Activated T-helper 17 cell treated with anti-CD3 and anti-CD28 coated beads, Interleukin-2, amount 50 U/mL, for 72 hours (primary cell): ENCODE data around the gene OR8D2. TPM values are rescaled to one million over a fixed set of nuclear protein-coding genes. Genes with fewer than 3 reads are reported as not detected.
"Not testable (repeated sequence)": the region's sequence is repeated elsewhere in the genome, so short reads cannot be mapped to it uniquely, and the experiment has no call there.

Experiments
- ATAC-seq: fragments of 150-1000 bp; cut with Tn5 transposase; replicated peaks from 2 replicates; pipeline ENCODE4 v1.10.0; 2021; ENCODE audit warnings: mild to moderate bottlenecking, moderate library complexity
- H3K27ac Mint-ChIP-seq: one replicate; pipeline ENCODE4 v1.8.0; 2022; ENCODE audit warnings: mixed read lengths
- H3K27me3 Mint-ChIP-seq: one replicate; pipeline ENCODE4 v1.8.0; 2022; ENCODE audit warnings: mixed read lengths
- H3K36me3 Mint-ChIP-seq: one replicate; pipeline ENCODE4 v1.8.0; 2022; ENCODE audit warnings: low read depth, mild to moderate bottlenecking, mixed read lengths
- H3K4me1 Mint-ChIP-seq: one replicate; pipeline ENCODE4 v1.8.0; 2022; ENCODE audit warnings: mixed read lengths
- H3K4me3 Mint-ChIP-seq: one replicate; pipeline ENCODE4 v1.8.0; 2022; ENCODE audit warnings: mild to moderate bottlenecking, mixed read lengths
- H3K9me3 Mint-ChIP-seq: one replicate; pipeline ENCODE4 v1.8.0; 2022; ENCODE audit warnings: mixed read lengths
- total RNA-seq, 2 donors: library from RNA; stranded (reverse); gene quantifications; one replicate each; pipeline ENCODE4 v1.2.3, GENCODE V29; 2022

The OR8D2 gene
- total RNA-seq, 2 donors from 2014 or later: not detected

DNA sequence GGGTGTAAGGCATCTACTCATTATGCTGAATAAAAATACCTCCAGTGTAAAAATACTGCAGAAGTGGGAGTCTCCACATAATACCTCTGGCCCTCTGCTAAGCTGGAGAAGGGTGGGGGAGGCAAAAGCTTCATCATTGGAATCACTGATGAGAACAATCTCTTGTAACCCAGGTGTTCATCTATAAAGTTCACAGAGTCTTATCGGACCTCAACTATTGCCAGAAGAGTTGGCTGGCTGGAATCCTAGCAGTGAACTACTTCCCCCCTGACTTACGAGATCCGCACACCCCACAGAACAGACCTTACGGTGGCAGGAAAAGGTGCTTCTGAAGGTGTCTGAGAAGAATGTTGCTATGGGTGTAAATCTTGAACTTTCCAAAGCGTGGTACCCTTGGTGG lies 8.7 kb downstream of the OR8D2 start:
- ATAC-seq: no peak
- H3K27me3 Mint-ChIP-seq: peaks cover 6% of the 10 kb centered on the region
- H3K9me3 Mint-ChIP-seq: no peaks in the 10 kb centered on the region
- no peaks in the 10 kb centered on the region for H3K36me3 Mint-ChIP-seq
- H3K27ac Mint-ChIP-seq: no peak overlapping the region
- H3K4me3 Mint-ChIP-seq: no peak overlapping the region
- H3K4me1 Mint-ChIP-seq: no peaks in the 10 kb centered on the region

DNA sequence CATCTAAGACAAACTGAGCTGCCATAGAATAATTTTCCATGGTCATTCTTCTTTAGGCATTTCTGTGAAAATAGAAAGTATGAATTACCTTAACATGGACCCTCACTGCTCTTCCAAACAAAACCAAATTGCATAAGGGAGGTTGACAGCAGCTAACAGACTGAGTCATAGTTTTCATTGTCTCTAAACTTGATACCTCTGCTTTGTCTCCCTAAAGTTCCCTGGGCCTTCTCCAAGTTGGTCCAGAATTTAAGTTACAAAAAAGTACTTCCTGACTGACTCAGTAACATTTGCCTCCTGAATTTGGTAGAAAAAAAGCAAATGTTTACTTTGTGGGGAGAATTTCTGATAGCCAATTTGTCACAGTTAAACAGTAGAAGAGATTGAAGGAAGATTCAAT lies 9.3 kb downstream of the OR8D2 start:
- Mint-ChIP-seq H3K4me1 (no peaks in the 10 kb centered on the region), H3K9me3 (no peaks in the 10 kb centered on the region), H3K4me3 (no peak overlapping the region), H3K27ac (no peak overlapping the region), H3K27me3 (peaks cover 6% of the 10 kb centered on the region), H3K36me3 (no peaks in the 10 kb centered on the region)
- ATAC-seq: no peak

DNA sequence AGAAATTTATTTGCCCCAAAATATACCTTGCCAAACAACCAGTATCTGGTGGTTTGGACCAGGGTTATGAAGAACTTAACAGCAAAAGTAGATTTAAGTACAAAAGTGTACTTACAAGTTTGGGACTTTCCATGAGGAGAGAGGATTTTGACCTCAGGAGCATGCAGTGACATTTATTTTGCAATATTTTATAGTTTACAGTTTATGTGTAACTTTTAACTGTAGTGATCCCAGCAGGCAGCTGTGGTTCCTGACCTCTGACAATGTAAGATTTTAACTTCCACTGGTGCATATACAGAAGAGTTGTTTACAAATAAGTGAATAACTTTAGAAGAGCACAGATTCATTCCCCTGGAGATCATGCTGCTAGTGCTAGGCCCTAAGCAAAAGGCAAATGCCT lies 12.9 kb downstream of the OR8D2 start:
- Mint-ChIP-seq H3K4me3 (no peak overlapping the region), H3K27ac (no peak overlapping the region), H3K4me1 (no peaks in the 10 kb centered on the region), H3K36me3 (no peaks in the 10 kb centered on the region), H3K27me3 (peaks cover 6% of the 10 kb centered on the region), H3K9me3 (no peaks in the 10 kb centered on the region)
- no peak for ATAC-seq

DNA sequence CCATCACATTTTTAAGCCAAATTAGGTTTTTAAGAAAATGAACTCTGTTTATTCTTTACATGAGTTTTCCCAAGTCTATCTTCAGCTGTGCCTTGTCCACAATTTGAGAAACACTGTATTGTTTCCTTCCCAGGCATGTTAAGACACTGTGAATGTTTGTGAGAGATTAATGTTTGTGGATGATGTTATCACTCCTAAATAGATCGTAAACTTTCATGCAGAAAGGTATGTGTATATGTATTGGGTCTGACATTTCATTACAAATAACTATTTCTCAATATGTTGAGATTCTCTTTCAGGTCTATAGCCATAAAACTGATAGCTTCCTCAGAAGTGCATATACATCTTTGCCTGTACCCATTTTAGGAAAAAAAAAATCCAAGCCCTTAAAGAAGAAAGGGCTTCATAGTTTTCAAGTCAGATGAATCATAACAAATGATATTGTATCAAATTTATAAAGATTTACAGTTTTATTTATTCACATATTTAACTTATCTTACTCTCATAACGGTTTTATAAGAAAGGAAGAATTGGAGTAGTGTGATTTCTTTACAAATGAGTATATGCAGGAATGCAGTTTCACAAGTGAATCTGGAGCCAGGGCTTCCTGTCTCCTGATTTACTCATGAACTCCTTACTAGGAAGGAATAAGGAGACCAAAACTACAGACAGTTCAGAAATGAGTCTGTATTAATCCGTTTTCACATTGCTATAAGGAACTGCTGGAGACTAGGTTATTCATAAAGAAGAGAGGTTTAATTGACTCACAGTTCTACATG lies 17.5 kb downstream of the OR8D2 start:
- H3K4me3 Mint-ChIP-seq: no peak overlapping the region
- peaks cover 14% of the 10 kb centered on the region for H3K27me3 Mint-ChIP-seq
- H3K9me3 Mint-ChIP-seq: no peaks in the 10 kb centered on the region
- H3K4me1 Mint-ChIP-seq: no peaks in the 10 kb centered on the region
- H3K36me3 Mint-ChIP-seq: no peaks in the 10 kb centered on the region
- H3K27ac Mint-ChIP-seq: no peak overlapping the region
- ATAC-seq: no peak

DNA sequence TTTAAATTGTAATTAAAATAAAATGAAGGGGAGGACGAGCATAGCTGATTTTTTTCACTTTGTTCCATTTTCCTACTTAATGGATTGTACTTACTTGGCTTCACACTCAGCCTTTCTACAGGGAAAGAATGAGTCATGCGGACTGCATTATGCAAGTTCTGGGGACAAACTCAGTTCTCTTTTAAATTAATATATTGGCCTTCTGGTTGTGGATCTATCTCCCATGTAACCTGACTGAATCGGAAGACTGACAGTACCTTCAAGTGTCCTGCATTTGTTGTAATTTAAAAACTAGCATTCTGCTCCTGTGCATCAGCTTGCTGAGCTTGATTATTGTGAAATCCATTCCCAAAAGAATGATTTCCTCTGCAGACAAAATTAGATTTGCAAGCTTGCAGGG lies 18.4 kb downstream of the OR8D2 start:
- no peak overlapping the region for H3K4me3 Mint-ChIP-seq
- no peak for ATAC-seq
- H3K4me1 Mint-ChIP-seq: no peaks in the 10 kb centered on the region
- H3K27ac Mint-ChIP-seq: no peak overlapping the region
- no peaks in the 10 kb centered on the region for H3K36me3 Mint-ChIP-seq
- peaks cover 11% of the 10 kb centered on the region for H3K27me3 Mint-ChIP-seq
- no peaks in the 10 kb centered on the region for H3K9me3 Mint-ChIP-seq

DNA sequence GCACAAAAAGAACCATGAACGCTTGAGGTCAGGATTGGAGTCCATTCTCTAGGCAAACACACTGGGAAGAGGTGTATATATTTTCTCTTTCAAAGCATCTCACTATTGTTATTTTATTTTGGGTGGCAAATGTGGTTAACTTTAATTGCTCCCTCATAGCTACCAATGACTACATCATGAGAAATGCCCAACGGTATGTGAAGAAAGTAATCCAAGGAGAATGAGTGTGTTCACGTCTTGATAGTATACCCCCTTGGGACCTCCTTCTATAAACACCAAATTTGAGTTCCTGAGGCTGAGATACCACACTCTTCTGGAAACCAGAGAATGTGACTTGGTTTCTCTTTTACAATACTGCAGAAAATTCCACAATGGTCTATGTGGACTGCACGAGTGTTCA lies 22.1 kb downstream of the OR8D2 start:
- ATAC-seq: no peak
- Mint-ChIP-seq H3K27ac (no peak overlapping the region), H3K27me3 (peaks cover 15% of the 10 kb centered on the region), H3K4me3 (no peak overlapping the region), H3K4me1 (no peaks in the 10 kb centered on the region), H3K36me3 (no peaks in the 10 kb centered on the region), H3K9me3 (no peaks in the 10 kb centered on the region)

DNA sequence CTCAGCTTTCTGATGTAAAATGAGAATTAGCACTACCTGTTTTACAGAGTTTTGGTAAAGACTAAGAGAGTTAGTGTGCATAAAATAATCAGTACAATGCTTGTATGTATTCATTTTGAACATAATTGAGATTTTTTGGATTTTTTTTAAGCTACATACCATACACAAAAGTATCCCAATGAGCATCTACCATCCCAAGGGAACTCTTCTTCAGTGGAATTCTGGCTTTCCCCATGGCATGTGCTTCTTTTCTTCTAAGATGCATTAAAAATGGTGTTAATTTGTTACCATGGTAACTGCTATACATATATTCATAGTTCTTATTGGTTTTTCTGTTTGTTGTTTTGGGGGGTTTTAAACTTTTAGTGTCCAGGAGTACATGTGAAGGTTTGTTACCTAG lies 24.0 kb downstream of the OR8D2 start:
- no peak for ATAC-seq
- H3K36me3 Mint-ChIP-seq: no peaks in the 10 kb centered on the region
- no peak overlapping the region for H3K27ac Mint-ChIP-seq
- no peaks in the 10 kb centered on the region for H3K4me1 Mint-ChIP-seq
- peaks cover 15% of the 10 kb centered on the region for H3K27me3 Mint-ChIP-seq
- no peak overlapping the region for H3K4me3 Mint-ChIP-seq
- no peaks in the 10 kb centered on the region for H3K9me3 Mint-ChIP-seq

DNA sequence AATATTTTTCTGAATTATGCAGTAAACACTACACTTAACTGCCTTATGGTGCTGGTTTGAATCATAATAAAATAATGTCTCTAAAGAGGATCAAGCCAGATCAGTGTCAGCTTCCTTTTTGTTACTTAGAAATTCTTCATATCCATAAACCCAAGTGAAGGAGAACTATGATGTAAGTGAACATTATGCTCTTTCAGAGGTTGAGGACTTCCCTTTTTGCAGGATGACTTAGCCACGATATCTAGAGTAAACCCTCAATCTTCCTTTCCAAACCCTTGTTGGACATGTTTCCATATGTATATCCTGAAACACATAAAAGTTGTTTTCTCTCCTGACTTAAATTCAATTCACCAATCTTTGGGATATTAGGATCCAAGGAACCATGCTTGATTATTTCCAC lies 25.3 kb downstream of the OR8D2 start:
- Mint-ChIP-seq H3K27ac (no peak overlapping the region), H3K9me3 (no peaks in the 10 kb centered on the region), H3K4me3 (no peak overlapping the region), H3K36me3 (no peaks in the 10 kb centered on the region), H3K4me1 (no peaks in the 10 kb centered on the region), H3K27me3 (peaks cover 10% of the 10 kb centered on the region)
- no peak for ATAC-seq

DNA sequence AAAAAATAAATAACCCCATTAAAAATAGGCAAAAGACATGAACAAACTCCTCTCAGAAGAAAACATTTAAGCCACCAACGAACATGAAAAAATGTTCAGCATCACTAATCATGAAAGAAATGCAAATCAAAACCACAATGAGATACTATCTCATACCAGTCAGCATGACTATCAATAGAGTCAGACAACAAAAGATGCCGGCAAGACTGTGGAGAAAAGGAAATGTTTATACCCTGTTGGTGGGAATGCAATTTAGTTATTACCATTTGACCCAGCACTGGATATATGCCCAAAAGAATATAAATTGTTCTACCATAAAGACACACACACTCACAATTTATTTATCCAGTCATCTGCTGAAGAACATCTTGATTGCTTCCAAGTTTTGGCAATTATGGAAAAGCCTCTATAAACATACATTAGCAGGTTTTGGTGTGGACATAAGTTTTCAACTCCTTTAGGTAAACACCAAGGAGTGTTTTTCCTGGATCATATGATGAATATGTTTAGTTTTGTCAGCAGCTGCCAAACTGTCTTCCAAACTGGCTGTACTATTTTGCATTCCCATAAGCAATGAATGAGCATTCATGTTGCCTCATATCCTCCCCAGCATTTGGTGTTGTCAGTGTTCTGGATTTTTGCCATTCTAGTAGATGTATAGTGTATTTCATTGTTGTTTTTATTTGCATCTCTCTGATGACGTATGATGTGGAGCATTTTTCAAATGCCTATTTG lies 34.2 kb downstream of the OR8D2 start:
- Mint-ChIP-seq H3K27me3 (no peaks in the 10 kb centered on the region), H3K36me3 (no peaks in the 10 kb centered on the region), H3K9me3 (peaks cover 4% of the 10 kb centered on the region), H3K4me1 (no peaks in the 10 kb centered on the region), H3K4me3 (no peak overlapping the region), H3K27ac (no peak overlapping the region)
- no peak for ATAC-seq

DNA sequence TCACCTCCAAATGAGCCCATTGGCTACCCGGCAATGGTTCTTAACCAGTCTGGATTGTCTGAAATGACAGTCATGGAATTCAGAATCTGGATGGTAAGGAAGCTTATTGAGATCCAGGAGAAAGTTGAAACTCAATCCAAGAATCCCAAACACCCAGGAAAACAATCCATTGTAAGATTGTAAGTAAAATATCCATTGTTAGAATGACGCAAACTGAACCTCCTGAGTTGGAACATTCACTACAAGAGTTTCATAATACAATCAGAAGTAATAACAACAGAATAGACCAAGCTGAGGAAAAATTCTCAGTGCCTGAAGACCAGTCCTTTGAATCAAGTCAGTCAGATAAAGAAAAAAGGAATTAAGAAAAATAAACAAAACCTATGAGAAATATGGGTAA lies 41.7 kb downstream of the OR8D2 start:
- Mint-ChIP-seq H3K4me3 (no peak overlapping the region), H3K9me3 (peaks cover 4% of the 10 kb centered on the region)

DNA sequence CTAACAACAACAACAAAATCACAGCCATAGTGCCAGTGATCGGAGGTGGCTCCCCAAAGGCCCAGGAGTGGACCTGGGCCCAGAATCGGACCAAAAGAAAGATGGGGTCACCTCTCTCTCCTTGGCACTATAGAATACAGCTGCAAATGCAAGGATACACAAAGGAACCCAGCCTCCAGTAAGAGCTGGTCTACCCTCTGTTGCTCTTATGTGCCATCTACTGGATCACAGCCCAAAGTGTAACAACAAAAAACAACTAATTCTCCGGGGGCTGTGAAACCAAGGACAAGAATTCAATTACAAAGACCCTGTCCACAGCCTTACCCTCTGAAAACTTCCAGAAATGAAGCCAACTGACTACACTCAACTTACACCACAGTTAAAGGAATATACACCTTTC lies 42.2 kb downstream of the OR8D2 start:
- no peaks in the 10 kb centered on the region for H3K36me3 Mint-ChIP-seq
- ATAC-seq: no peak
- no peak overlapping the region for H3K4me3 Mint-ChIP-seq
- H3K27ac Mint-ChIP-seq: no peak overlapping the region
- H3K27me3 Mint-ChIP-seq: peaks cover 6% of the 10 kb centered on the region
- H3K9me3 Mint-ChIP-seq: peaks cover 4% of the 10 kb centered on the region
- no peaks in the 10 kb centered on the region for H3K4me1 Mint-ChIP-seq

More for the DNA sequence above, 41.7 kb downstream of the OR8D2 start:
- Mint-ChIP-seq H3K4me1 (no peaks in the 10 kb centered on the region), H3K36me3 (no peaks in the 10 kb centered on the region), H3K27ac (no peak overlapping the region), H3K27me3 (peaks cover 6% of the 10 kb centered on the region)
- no peak for ATAC-seq

DNA sequence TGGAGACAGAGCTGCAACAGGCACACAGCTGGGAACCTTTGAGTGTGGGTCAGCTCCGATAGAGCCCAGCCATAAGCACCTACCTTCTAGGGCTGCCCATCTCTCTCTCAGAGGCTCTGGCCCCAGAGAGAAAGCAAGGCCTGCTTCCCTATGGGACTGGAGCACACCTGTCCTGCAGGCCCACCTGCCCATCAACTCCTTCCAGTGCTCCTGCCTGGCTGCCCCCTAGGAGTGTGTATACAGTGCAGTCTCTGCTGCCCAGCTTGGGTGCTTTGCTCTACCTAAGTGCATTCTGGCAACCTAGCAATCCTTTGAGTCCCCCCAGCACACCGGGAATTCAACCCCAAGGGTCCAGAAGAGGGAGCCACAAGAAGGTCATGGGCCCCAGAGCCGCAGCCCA lies 42.8 kb downstream of the OR8D2 start:
- Mint-ChIP-seq H3K4me1 (no peaks in the 10 kb centered on the region), H3K4me3 (no peak overlapping the region), H3K27me3 (peaks cover 6% of the 10 kb centered on the region), H3K27ac (no peak overlapping the region), H3K36me3 (no peaks in the 10 kb centered on the region), H3K9me3 (peaks cover 4% of the 10 kb centered on the region)
- no peak for ATAC-seq

DNA sequence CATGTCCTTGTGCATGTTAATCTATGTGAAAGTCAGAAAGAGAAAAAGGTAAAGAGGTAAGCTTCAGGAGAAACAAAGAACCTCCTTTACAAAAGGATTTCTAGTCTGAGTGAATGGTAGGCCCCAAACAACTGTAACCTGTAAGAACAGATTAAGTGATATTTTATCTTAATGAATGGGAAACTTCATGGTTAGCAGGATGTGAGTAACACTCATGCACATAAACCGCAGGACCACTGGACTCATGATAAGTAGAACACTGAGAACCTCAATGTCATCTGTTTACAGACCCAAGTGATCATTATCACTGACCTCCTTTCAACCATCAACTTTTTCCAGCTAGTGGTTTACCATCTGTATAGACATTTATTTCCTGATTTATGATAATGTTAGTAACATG lies 43.9 kb downstream of the OR8D2 start:
- no peak overlapping the region for H3K4me3 Mint-ChIP-seq
- H3K4me1 Mint-ChIP-seq: no peaks in the 10 kb centered on the region
- ATAC-seq: peak; percentile 63
- H3K9me3 Mint-ChIP-seq: no peaks in the 10 kb centered on the region
- H3K36me3 Mint-ChIP-seq: no peaks in the 10 kb centered on the region
- no peak overlapping the region for H3K27ac Mint-ChIP-seq
- peaks cover 7% of the 10 kb centered on the region for H3K27me3 Mint-ChIP-seq

DNA sequence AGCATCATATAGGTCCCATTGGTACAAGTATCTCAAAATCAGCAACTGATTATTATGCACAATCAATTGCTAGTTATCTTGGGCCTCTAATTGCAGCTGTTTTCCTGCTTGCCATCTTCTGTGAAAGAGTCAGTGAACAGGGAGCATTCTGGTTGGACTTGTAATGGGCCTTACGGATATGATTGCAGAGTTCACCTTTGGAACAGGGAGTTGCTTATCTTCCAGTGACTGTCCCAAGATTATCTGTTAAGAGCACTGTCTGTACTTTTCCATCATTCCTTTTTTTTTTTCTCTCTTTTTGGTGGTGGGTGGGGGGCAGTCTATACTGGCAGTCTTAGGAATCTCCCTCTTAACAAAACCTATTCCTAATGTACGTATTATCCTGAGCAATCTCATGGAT lies 46.0 kb downstream of the OR8D2 start:
- H3K27ac Mint-ChIP-seq: no peak overlapping the region
- H3K9me3 Mint-ChIP-seq: no peaks in the 10 kb centered on the region
- H3K36me3 Mint-ChIP-seq: no peaks in the 10 kb centered on the region
- peaks cover 12% of the 10 kb centered on the region for H3K27me3 Mint-ChIP-seq
- H3K4me3 Mint-ChIP-seq: no peak overlapping the region
- ATAC-seq: no peak
- no peaks in the 10 kb centered on the region for H3K4me1 Mint-ChIP-seq

DNA sequence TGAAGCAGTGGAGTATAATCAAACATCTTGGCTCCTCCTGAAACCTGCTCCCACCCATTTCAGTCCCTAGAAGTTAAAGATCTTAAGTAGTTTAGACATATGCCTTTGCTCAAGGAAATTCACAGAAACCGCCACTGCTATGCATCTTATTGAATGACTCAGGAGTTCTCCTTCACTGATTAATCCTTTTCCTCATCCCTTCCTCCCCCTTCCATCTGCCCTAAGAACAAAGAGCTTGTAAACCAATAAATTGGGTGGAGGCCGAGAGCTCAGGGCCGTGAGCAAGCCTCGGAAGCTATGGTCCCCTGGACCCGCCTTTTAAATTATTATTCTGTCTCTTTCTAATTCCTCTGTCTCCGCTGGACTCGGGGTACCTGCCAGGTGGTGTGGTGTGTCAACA lies 49.1 kb downstream of the OR8D2 start:
- not testable (repeated sequence) for H3K27me3 Mint-ChIP-seq, H3K27ac Mint-ChIP-seq, H3K4me3 Mint-ChIP-seq, H3K36me3 Mint-ChIP-seq, H3K9me3 Mint-ChIP-seq, ATAC-seq, H3K4me1 Mint-ChIP-seq
